Spinal cord (tissue), 10 donors: ENCODE measurements around the gene PIGQ. TPM values are rescaled to one million over a fixed set of nuclear protein-coding genes. Genes with fewer than 3 reads are reported as not detected.

Experiments
- DNase-seq, 6 donors: peaks; one replicate each; pipeline versions ENCODE4 v3.0.0 to v3.0.0-alpha.2; 2013 to 2015; ENCODE audit warnings: low spot score in 6 of 6, low read depth in 4 of 6
- H3K27ac ChIP-seq: one replicate; pipeline ENCODE4 v1.5.1; 2013; ENCODE audit warnings: low read depth, low read length, control low read depth
- H3K27me3 ChIP-seq: one replicate; pipeline ENCODE4 v1.6.1; 2013; ENCODE audit warnings: low read length; ENCODE audit not compliant: control insufficient read depth, insufficient read depth
- H3K36me3 ChIP-seq: one replicate; pipeline ENCODE4 v1.6.1; 2013; ENCODE audit warnings: low read length; ENCODE audit not compliant: control insufficient read depth, insufficient read depth
- H3K4me1 ChIP-seq: one replicate; pipeline ENCODE4 v1.6.1; 2013; ENCODE audit warnings: low read length; ENCODE audit not compliant: control insufficient read depth, insufficient read depth
- H3K4me3 ChIP-seq: one replicate; pipeline ENCODE4 v1.5.1; 2013; ENCODE audit warnings: low read depth, low read length, control low read depth
- H3K9me3 ChIP-seq: one replicate; pipeline ENCODE4 v1.6.1; 2013; ENCODE audit warnings: low read length; ENCODE audit not compliant: control insufficient read depth, insufficient read depth
- WGBS: methylation state at CpG from one replicate; pipeline ENCODE4 v1.1.5; 2013; ENCODE audit warnings: missing lambda C conversion rate; ENCODE audit not compliant: insufficient coverage; 5-methylcytosine and 5-hydroxymethylcytosine counted together
- polyA plus RNA-seq, 2 donors: library from polyadenylated mRNA; unstranded; fragments of 120-200 nt; gene quantifications; one replicate each; pipeline ENCODE4 v1.2.1, GENCODE V29; 2013; ENCODE audit not compliant: insufficient read length in 2 of 2
- total RNA-seq, 2 donors: library from RNA; depleted of rRNA in 1 of 2; stranded (reverse); fragments of 120-200 nt in 1 of 2; fragments of >200 nt in 1 of 2; gene quantifications; one replicate each; pipeline versions ENCODE4 v1.2.3 to v1.2.4, GENCODE V29; 2013 to 2014
- donor health status: healthy.

The PIGQ gene
- total and polyA plus RNA-seq, 4 donors: 19.1 to 85.7 (median 53.7) TPM

DNA sequence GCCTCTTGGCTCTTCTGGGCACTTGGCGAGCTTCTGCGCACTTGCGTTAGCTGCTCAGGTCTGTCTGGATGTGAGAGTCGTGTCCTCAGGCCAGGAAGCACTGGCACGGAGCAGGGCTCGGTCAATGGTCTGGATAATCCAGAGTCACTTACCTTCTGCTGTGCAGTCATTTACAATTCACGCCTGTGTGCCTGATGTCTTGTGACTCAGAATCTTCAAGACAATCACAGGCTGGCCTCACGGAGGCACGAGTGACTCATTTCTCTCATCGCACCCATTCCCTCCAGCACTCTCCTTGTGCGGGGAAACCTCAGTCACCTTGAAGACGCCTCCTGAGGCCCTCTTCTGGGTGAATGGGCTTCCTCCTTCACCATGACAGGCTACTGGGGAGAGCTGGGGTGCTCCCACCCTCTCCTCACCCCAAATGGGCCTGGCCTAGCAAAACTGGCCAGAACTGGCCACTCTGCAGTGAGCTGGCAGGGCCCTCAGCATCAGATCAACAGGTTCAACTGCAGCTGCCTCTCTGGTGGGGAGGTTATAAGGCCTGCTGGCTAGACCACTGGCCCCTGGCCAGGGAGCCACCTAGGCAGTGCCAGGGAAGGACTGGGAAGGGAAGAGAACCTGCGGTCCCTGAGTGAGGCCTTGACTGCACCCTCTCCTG, 44.1 kb upstream of the PIGQ start:
- 78% methylated on average over 13 of the region's 13 CpGs for WGBS
- H3K36me3 ChIP-seq: peaks cover 66% of the 10 kb centered on the region
- H3K27me3 ChIP-seq: no peaks in the 10 kb centered on the region
- DNase-seq: peak in 1 of 6 donors; percentile 18
- H3K9me3 ChIP-seq: no peaks in the 10 kb centered on the region
- H3K4me3 ChIP-seq: peak overlapping the region; percentile 77
- peaks cover 58% of the 10 kb centered on the region for H3K4me1 ChIP-seq
- no peak overlapping the region for H3K27ac ChIP-seq

DNA sequence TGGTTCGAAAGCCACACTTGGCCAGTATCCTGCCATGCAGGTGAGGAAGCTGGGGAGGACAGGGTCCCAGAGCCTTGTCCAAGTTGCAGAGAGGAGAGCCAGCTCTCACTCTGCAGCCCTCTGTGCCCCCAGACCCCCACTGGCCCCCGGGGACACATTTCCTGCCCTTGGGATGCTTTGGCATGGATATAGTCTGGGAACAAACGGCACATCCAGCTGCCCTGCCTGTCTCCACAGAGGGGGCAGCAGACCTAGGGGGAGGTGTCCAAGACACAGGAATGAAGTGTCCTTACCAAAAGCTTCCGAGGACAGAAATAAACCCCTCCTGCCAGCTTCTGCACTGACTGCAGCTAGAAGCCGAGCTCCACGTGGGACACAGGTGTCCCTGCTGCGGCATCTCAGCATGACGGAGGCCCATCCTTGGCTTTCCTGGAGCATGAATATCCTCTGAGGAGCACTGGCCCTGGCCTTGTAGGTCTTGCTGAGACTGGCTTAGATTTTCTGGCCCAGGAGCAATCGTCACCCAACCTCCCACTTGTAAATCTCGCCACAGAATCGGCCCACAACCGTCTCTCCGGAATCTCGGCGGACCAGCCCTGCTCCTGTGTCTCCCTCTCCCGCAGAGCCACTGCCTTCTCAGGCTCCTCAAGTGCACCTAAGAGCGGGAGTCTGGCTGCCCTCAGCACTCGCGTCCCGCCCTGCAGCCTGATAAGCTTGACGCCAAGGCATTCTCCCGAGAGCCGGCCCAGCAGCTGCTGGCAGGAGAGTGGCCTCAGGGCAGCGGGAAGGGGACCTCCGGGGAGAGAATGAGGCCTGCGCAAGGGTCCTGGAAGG, 43.4 kb upstream of the PIGQ start:
- Histone ChIP-seq H3K4me3 (peak overlapping the region; percentile 77), H3K36me3 (peaks cover 64% of the 10 kb centered on the region), H3K27ac (peak overlapping the region; percentile 93), H3K9me3 (no peaks in the 10 kb centered on the region), H3K27me3 (no peaks in the 10 kb centered on the region), H3K4me1 (peaks cover 57% of the 10 kb centered on the region)
- 8% methylated on average over 26 of the region's 26 CpGs for WGBS
- DNase-seq: peak in 3 of 6 donors; percentile 9 to 11 (median 11)

DNA sequence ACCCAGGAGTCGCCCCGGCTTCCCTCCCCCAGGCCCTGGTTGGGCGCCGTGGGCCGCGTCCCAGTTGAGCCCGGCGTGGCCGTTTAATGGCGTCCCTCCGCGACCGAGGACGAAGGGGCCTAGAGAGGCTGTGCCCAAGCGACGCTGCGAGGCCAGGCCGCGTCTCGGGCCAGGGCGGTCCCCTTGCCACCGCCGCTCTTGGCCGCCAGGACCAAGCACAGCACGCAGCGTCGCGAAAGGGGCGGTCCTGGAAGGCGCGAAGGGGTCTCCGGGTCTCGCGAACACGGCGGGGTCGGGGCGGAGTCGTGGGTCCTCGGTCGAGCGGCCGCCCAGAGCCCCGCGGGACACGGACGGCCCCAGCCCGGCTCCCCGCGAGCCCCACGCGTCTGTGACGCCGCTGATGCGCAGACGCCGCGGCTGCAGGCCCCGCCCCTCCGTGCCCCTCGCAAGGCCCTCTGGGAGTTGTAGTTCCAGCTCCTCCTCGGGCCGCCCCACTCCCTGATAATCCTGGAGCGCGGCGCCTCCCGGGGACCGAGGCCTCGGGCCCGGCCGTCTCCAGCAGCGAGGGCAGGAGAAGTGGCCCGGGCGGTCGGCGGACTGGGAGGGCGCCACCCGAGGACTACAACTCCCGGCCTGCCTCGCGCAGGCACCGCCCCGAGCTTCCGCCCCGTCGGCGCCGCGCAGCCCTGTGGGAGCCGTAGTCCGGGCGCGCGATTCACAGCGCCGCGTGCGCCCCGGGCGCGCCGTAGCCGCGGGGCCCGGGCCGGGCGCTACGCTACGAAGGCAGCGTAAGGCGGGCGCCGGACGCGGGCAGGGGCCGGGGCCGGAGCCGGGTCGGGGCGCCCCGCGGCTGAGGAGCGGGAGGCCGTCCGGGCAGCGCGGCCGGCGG, 42.5 kb upstream of the PIGQ start, which contains the start of gene CAPN15:
Gene CAPN15, plus strand, starts transcription at position 698 of the 889 bp plus-strand sequence. CDS start 19,127 bp downstream, outside the sequence.
- Histone ChIP-seq H3K27me3 (no peaks in the 10 kb centered on the region), H3K4me1 (peaks cover 54% of the 10 kb centered on the region), H3K36me3 (peaks cover 61% of the 10 kb centered on the region), H3K9me3 (no peaks in the 10 kb centered on the region), H3K27ac (peak within 1 kb of the TSS; percentile 93), H3K4me3 (peak within 1 kb of the TSS; percentile 77)
- DNase-seq: peak; percentile 79 to 96 (median 84)
- WGBS: 0% methylated on average over 129 of the region's 129 CpGs

DNA sequence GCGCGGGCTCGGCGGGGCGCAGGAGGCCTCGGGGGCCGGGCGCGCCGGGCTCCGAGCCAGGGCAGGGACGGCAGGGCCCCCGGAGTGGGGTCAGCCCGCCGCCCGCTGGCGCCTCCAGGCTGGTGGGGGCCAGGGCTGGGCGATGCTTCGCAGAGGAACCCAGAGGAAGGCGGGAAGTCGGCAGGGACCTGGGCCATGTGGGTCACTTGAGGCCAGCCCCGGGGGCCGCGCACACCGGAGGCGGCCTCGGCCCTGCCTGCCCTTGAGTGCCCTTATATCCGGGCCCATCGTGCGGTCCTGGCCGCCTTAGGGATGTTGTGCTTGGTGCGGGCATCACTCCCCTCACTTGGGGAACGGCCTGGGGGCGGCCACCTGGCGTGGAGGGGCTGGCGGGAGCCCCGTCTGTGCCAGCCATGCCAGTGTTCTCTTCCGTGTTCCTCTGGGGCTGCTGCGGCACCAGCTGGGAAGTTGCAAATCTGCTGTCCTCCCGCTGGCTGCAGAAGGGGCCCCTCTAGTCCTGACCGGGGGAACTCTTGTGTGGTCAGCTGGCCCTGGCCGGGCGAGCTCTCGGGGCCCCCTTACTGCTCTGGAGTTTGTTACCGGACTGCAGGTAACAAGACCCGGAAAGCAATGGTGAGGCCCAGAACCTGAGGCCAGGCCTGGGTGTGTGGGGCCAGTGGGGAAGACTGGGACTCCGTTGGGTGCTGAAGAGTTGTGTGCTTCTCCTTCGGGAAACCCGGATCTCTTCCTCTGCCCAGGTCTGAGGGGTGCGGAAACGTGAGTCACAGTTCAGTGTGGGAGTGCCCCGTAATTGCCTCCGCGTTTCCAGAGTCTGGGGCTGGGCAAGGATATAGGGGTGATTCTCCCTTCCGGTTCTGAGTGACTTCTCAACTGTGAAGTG, 41.4 kb upstream of the PIGQ start:
- H3K27me3 ChIP-seq: no peaks in the 10 kb centered on the region
- H3K27ac ChIP-seq: no peak overlapping the region
- DNase-seq: peak in 1 of 6 donors; percentile 35
- 5% methylated on average over 55 of the region's 55 CpGs for WGBS
- peak overlapping the region; percentile 57 for H3K4me3 ChIP-seq
- no peaks in the 10 kb centered on the region for H3K9me3 ChIP-seq
- H3K36me3 ChIP-seq: peaks cover 52% of the 10 kb centered on the region
- peaks cover 54% of the 10 kb centered on the region for H3K4me1 ChIP-seq

DNA sequence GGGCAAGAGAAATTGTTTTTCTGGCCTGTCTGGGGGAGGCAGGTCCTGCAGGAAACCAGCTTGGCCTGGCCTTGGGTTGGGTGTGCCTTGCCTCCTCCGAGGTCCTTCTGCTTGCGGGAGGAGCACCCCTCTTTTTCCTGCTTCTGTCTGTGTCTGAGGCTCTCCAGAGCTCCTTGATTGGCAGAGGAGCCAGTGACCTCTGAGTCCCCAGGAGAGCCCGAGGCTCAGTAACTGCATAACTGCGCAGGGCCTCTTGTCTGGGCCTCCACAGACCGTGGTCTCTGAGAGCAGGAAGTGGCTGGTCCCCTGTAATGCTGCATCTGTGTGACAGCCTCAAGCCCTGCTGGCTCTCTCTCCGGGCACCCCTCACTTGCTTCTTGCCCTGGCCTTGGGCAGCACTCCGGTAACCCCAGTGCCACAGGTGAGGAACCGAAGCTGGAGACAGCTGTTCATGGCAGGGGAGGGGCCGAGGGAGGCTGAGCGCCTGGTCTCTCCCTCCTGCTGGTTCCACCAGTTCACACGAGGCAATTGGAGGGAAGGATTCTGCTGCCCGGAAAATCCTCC, 40.7 kb upstream of the PIGQ start:
- H3K27me3 ChIP-seq: no peaks in the 10 kb centered on the region
- WGBS: 74% methylated on average over 12 of the region's 12 CpGs
- no peak for DNase-seq
- H3K27ac ChIP-seq: no peak overlapping the region
- H3K4me3 ChIP-seq: peak overlapping the region; percentile 57
- peaks cover 55% of the 10 kb centered on the region for H3K4me1 ChIP-seq
- H3K36me3 ChIP-seq: peaks cover 52% of the 10 kb centered on the region
- H3K9me3 ChIP-seq: no peaks in the 10 kb centered on the region

DNA sequence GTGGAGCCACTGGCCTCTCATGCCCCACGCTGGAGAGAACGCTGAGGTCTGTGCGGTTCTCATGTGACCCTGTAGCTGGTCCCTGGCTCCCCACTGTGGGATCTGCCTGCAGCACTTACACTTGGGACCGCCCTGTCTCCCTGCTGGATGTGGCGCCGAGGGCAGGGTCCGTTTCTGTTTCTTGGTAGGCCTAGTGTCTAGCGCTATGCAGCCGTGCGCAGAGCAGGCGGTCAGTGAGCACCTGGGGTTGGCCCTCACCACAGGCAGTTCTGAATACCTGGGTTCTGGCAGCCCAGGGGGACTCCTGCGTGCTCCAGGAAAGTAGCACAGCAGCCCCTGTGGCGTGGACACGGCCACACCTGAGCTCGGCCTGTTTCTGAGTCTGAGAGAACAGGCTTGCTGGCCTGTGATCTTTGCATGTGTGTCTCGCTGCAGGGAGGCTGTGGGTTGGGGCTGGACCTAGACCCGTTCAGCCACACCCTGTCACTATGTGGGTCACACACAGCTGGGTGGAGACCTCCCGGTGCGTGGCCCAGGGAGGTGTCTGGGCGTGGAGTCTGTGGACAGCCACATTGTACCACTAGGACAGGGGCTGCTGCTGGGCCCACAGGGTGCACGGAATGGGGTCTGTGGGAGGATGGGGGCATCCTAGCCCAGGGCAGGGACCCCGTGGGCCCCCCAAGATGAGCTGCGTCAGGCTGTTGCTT, 39.5 kb upstream of the PIGQ start:
- no peak for DNase-seq
- no peak overlapping the region for H3K27ac ChIP-seq
- H3K4me3 ChIP-seq: no peak overlapping the region
- H3K9me3 ChIP-seq: no peaks in the 10 kb centered on the region
- WGBS: 92% methylated on average over 23 of the region's 23 CpGs
- peaks cover 52% of the 10 kb centered on the region for H3K36me3 ChIP-seq
- H3K4me1 ChIP-seq: peaks cover 43% of the 10 kb centered on the region
- no peaks in the 10 kb centered on the region for H3K27me3 ChIP-seq

DNA sequence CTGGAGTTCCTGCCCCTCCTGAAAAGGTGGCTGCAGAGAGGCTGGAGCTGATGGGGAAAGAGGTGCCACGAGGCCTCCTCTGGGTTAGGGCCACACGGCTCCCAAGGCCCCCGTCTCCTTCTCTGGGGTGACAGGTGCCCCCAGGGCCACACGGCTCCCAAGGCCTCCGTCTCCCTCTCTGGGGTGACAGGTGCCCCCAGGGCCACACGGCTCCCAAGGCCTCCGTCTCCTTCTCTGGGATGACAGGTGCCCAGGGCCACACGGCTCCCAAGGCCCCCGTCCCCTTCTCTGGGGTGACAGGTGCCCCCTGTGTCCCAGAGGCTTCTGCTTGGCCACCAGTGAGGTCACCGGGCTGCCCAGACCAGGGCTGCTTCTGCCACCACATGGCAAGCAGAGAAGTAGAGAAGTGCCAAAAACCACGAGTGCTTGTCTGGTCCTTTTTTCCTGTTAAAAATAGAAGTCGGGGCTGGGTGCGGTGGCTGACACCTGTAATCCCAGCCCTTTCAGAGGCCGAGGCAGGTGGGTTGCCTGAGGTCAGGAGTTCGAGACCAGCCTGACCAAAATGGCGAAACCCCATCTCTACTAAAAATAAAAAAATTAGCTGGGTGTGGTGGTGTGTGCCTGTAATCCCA, 38.2 kb upstream of the PIGQ start:
- DNase-seq: no peak
- Histone ChIP-seq H3K9me3 (no peaks in the 10 kb centered on the region), H3K36me3 (peaks cover 60% of the 10 kb centered on the region), H3K4me3 (no peak overlapping the region), H3K27me3 (no peaks in the 10 kb centered on the region), H3K27ac (no peak overlapping the region), H3K4me1 (peaks cover 30% of the 10 kb centered on the region)
- WGBS: 92% methylated on average over 13 of the region's 16 CpGs
